ENCODE results near the gene RBPMS2. TPM values are rescaled to one million over a fixed set of nuclear protein-coding genes. Genes with fewer than 3 reads are reported as not detected.
"Not testable (repeated sequence)": the region's sequence is repeated elsewhere in the genome, so short reads cannot be mapped to it uniquely, and the experiment has no call there.

RBPMS2 gene
- total RNA-seq, 3 donors from 2014 or later, result 3.5 to 133 (median 6.3) TPM

- intact Hi-C loops (cut with DNase I, micrococcal nuclease), result no loop called here
- TF ChIP-seq CTCF (IDR thresholded peaks at IDR 0.05), result no peak
- H3K36me3 ChIP-seq (ENCODE audit: low read depth), result no peaks in the 10 kb centered on the region
- H3K9me3 ChIP-seq, result no peaks in the 10 kb centered on the region
- no peak for DNase-seq
- ATAC-seq, result no peak
- H3K4me3 ChIP-seq, result no peak overlapping the region
- H3K4me1 ChIP-seq (ENCODE audit: low read depth), result no peaks in the 10 kb centered on the region
Measured at GRCh38 chr15:64806509-64806908, 31.1 kb upstream of the RBPMS2 start.

- TF ChIP-seq CTCF (IDR thresholded peaks at IDR 0.05), result no peak
- Histone ChIP-seq H3K4me1 (ENCODE audit: low read depth) (no peaks in the 10 kb centered on the region), H3K9me3 (no peaks in the 10 kb centered on the region), H3K4me3 (no peak overlapping the region), H3K36me3 (ENCODE audit: low read depth) (no peaks in the 10 kb centered on the region)
- no peak for DNase-seq
- no peak for ATAC-seq
- intact Hi-C loops (cut with DNase I, micrococcal nuclease), result loop anchor here in 1 of 2 donors (5.0 kb wide), 1 partner anchor 57 kb away; no protein-coding TSS in a partner anchor
Measured at GRCh38 chr15:64804619-64805018, 29.2 kb upstream of the RBPMS2 start.

GRCh38 chr15:64803526-64803925 is 28.1 kb upstream of the RBPMS2 start:
- Histone ChIP-seq H3K4me1 (ENCODE audit: low read depth) (no peaks in the 10 kb centered on the region), H3K9me3 (no peaks in the 10 kb centered on the region), H3K4me3 (no peak overlapping the region), H3K36me3 (ENCODE audit: low read depth) (no peaks in the 10 kb centered on the region)
- DNase-seq, result no peak
- ATAC-seq, result no peak
- intact Hi-C loops (cut with DNase I, micrococcal nuclease), result loop anchor here in 1 of 2 donors (5.0 kb wide), 1 partner anchor 56 kb away; no protein-coding TSS in a partner anchor
- no peak for TF ChIP-seq CTCF (IDR thresholded peaks at IDR 0.05)

- H3K4me3 ChIP-seq, result no peak overlapping the region
- no peaks in the 10 kb centered on the region for H3K4me1 ChIP-seq (ENCODE audit: low read depth)
- intact Hi-C loops (cut with DNase I, micrococcal nuclease), result loop anchor here in 1 of 2 donors (5.0 kb wide), 1 partner anchor 53 kb away; no protein-coding TSS in a partner anchor
- DNase-seq, result no peak
- no peak for ATAC-seq
- no peak for TF ChIP-seq CTCF (IDR thresholded peaks at IDR 0.05)
- no peaks in the 10 kb centered on the region for H3K36me3 ChIP-seq (ENCODE audit: low read depth)
- no peaks in the 10 kb centered on the region for H3K9me3 ChIP-seq
Measured at GRCh38 chr15:64800476-64800875, 25.1 kb upstream of the RBPMS2 start.

GRCh38 chr15:64798905-64799304 is 23.5 kb upstream of the RBPMS2 start:
- DNase-seq, result not testable (repeated sequence)

GRCh38 chr15:64795921-64796320 is 20.5 kb upstream of the RBPMS2 start:
- H3K4me3 ChIP-seq; ATAC-seq; DNase-seq; H3K9me3 ChIP-seq; H3K36me3 ChIP-seq (ENCODE audit: low read depth); H3K4me1 ChIP-seq (ENCODE audit: low read depth); intact Hi-C loops (cut with DNase I, micrococcal nuclease): not testable (repeated sequence)

More at GRCh38 chr15:64798905-64799304, 23.5 kb upstream of the RBPMS2 start:
- H3K4me1 ChIP-seq (ENCODE audit: low read depth); H3K36me3 ChIP-seq (ENCODE audit: low read depth); H3K4me3 ChIP-seq; ATAC-seq; H3K9me3 ChIP-seq; intact Hi-C loops (cut with DNase I, micrococcal nuclease): not testable (repeated sequence)

- H3K36me3 ChIP-seq (ENCODE audit: low read depth); H3K9me3 ChIP-seq; DNase-seq; ATAC-seq; intact Hi-C loops (cut with DNase I, micrococcal nuclease); H3K4me1 ChIP-seq (ENCODE audit: low read depth); H3K4me3 ChIP-seq: not testable (repeated sequence)
Measured at GRCh38 chr15:64795299-64795698, 19.9 kb upstream of the RBPMS2 start.
